Nephron progenitor cell (in vitro differentiated cells): ENCODE measurements around the gene TNIP2.

ENCODE experiments used
- DNase-seq: peaks from one replicate; pipeline ENCODE4 v3.0.0; 2021
- H3K27ac Mint-ChIP-seq: 2 replicates; pipeline ENCODE4 v1.8.0; 2021; ENCODE audit warnings: mild to moderate bottlenecking, moderate library complexity, mixed read lengths
- H3K27me3 Mint-ChIP-seq: 2 replicates; pipeline ENCODE4 v1.8.0; 2021; ENCODE audit warnings: mild to moderate bottlenecking, low read depth, mixed read lengths; ENCODE audit not compliant: poor library complexity
- H3K36me3 Mint-ChIP-seq: 2 replicates; pipeline ENCODE4 v1.8.0; 2021; ENCODE audit warnings: low read depth, mixed read lengths
- H3K4me1 Mint-ChIP-seq: 2 replicates; pipeline ENCODE4 v1.8.0; 2021; ENCODE audit warnings: mixed read lengths
- H3K4me3 Mint-ChIP-seq: 2 replicates; pipeline ENCODE4 v1.8.0; 2021; ENCODE audit warnings: mild to moderate bottlenecking, moderate library complexity, mixed read lengths
- H3K9me3 Mint-ChIP-seq: 2 replicates; pipeline ENCODE4 v1.8.0; 2021; ENCODE audit warnings: mild to moderate bottlenecking, moderate library complexity, mixed read lengths
- TF ChIP-seq, protein P1 (sequence below): fragments of 200-600 bp; sonication (generic); IDR thresholded peaks from 2 replicates; pipeline ENCODE4 v1.5.0; 2021; ENCODE audit warnings: antibody characterized with exemption

The TNIP2 gene

DNA sequence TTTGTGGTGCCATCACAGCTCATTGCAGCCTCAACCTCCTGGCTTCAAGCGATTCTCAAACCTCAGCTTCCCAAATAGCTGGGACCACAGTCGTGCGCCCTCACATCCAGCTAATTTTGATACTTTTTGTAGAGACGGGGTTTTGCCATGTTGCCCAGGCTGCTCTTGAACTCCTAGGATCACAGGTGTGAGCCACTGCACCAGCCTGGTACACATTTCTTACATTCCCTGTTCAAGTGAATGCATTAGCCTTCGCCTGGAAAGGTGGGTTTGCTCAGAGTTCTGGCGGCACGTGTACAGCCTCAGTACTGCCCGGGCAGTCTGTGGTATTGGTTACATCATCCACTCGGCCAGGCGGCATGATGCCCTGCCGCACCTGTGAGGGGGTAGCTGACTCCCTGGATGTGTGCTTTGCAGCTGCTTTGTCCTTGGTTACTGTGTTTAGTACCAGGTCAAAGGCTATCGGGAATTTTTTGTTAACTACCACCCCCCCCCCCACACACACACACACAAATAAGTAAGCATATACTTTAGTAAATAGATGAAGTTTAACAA is 57.1 kb downstream of the TNIP2 start:
- Mint-ChIP-seq H3K27ac (no peak overlapping the region), H3K4me1 (peaks cover 28% of the 10 kb centered on the region), H3K27me3 (no peaks in the 10 kb centered on the region), H3K9me3 (no peaks in the 10 kb centered on the region), H3K36me3 (peaks cover 88% of the 10 kb centered on the region), H3K4me3 (no peak overlapping the region)
- TF ChIP-seq, protein P1, sequence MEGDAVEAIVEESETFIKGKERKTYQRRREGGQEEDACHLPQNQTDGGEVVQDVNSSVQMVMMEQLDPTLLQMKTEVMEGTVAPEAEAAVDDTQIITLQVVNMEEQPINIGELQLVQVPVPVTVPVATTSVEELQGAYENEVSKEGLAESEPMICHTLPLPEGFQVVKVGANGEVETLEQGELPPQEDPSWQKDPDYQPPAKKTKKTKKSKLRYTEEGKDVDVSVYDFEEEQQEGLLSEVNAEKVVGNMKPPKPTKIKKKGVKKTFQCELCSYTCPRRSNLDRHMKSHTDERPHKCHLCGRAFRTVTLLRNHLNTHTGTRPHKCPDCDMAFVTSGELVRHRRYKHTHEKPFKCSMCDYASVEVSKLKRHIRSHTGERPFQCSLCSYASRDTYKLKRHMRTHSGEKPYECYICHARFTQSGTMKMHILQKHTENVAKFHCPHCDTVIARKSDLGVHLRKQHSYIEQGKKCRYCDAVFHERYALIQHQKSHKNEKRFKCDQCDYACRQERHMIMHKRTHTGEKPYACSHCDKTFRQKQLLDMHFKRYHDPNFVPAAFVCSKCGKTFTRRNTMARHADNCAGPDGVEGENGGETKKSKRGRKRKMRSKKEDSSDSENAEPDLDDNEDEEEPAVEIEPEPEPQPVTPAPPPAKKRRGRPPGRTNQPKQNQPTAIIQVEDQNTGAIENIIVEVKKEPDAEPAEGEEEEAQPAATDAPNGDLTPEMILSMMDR, result no peak
- DNase-seq, result no peak

DNA sequence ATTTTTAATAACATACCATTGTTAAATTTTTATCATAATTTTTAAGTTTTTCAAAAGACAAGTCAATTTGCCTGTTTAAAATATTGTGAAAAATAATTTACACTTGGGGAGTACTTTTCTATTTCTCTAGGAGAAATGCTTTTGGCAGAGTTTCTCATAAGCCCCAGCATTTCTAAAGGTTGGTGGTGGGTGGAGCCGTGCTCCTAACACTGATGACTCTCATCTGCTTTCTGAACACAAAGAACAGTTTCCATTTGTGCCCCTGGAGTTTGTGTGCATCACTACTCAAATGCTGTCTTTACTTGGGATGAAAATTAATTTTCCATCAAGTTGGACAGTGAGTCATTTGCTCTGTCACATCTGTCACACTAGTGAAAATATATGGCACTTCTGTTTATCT is 57.6 kb downstream of the TNIP2 start:
- Mint-ChIP-seq H3K27ac (no peak overlapping the region), H3K4me3 (no peak overlapping the region), H3K4me1 (peaks cover 28% of the 10 kb centered on the region), H3K9me3 (no peaks in the 10 kb centered on the region), H3K36me3 (peaks cover 91% of the 10 kb centered on the region), H3K27me3 (no peaks in the 10 kb centered on the region)
- TF ChIP-seq, protein P1, result no peak
- DNase-seq, result no peak

- Mint-ChIP-seq H3K27ac (peak overlapping the region; percentile 74), H3K36me3 (peaks cover 91% of the 10 kb centered on the region), H3K4me3 (no peak overlapping the region), H3K4me1 (peaks cover 28% of the 10 kb centered on the region), H3K9me3 (no peaks in the 10 kb centered on the region), H3K27me3 (no peaks in the 10 kb centered on the region)
- TF ChIP-seq, protein P1, result no peak
- DNase-seq, result no peak
These were observed 58.1 kb downstream of the TNIP2 start for GRCh38 chr4:2697995-2698414.

DNA sequence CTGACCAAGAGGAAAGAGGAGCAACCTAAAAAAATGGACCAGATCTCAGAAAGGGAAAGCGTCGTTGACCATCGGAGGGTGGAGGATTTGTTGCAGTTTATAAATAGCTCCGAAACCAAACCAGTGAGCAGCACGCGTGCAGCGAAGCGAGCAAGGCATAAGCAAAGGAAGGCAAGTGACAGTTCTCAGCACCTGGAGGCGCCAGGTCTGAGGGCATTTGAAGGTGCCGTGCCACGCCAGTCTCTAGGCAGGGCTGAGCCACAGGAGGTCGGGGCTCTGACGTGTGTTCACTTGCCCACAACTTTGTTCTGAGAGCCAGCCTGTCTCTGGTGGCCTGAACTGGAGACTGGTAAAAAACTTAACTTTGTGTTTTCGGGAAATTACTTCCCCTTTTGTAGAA is 59.7 kb downstream of the TNIP2 start:
- H3K4me3 Mint-ChIP-seq, result no peak overlapping the region
- H3K27ac Mint-ChIP-seq, result no peak overlapping the region
- peak; percentile 14 for DNase-seq
- no peaks in the 10 kb centered on the region for H3K27me3 Mint-ChIP-seq
- no peaks in the 10 kb centered on the region for H3K9me3 Mint-ChIP-seq
- TF ChIP-seq, protein P1, result no peak
- peaks cover 90% of the 10 kb centered on the region for H3K36me3 Mint-ChIP-seq
- peaks cover 29% of the 10 kb centered on the region for H3K4me1 Mint-ChIP-seq

DNA sequence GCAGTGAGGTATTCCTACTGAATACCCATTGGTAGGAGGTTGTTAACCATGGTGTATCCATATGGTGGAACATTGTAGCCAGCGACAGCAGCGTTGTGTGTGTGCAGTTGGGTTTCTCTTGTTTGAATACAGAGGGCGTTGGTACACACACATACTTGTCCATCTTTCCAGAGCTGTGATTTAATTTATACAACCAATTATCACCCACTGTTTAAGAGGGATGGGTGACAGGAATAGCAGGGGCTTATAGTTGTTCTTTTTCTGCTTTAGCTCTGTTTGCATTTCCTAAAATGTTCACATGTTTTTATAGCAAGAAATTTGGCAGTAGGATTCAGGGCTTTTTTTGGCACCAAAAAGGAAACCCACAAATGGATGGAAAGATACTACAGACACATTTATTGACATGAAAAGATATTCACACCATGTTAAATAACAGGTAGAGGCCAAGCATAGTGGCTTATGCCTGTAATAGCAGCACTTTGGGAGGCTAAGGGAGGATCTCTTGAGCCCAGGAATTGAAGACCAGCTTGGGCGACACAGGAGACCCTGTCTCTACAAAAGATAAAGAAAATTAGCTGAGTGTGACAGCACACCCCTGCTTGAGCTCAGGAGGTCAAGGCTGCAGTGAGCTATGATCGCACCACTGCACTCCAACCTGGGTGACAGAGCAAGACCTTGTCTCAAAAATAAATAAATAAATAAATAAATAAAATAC is 60.6 kb downstream of the TNIP2 start:
- DNase-seq, result no peak
- Mint-ChIP-seq H3K4me1 (peaks cover 29% of the 10 kb centered on the region), H3K36me3 (peaks cover 91% of the 10 kb centered on the region), H3K4me3 (no peak overlapping the region), H3K27ac (no peak overlapping the region), H3K9me3 (no peaks in the 10 kb centered on the region), H3K27me3 (no peaks in the 10 kb centered on the region)
- TF ChIP-seq, protein P1, result no peak

DNA sequence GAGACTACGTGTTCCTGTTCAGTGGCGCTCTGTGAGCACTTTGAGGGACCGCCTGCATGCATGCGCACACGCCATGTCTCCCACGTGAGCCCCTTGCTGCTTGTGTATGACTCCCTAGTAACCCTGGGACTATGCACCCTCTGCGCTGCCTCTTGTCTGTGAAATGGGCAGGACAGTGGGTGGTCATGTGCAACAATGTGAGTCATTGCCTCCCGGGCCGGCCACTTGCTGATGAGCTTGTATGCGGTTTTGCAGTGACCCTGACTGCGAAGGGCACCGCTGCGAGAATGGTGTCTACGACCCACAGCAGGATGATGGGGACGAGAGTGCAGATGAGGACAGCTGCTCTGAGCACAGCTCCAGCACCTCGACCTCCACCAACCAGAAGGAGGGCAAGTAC is 61.4 kb downstream of the TNIP2 start:
- Mint-ChIP-seq H3K27ac (no peak overlapping the region), H3K9me3 (no peaks in the 10 kb centered on the region), H3K36me3 (peaks cover 88% of the 10 kb centered on the region), H3K4me1 (peaks cover 29% of the 10 kb centered on the region), H3K27me3 (no peaks in the 10 kb centered on the region), H3K4me3 (no peak overlapping the region)
- no peak for DNase-seq
- TF ChIP-seq, protein P1, result no peak
